Skeletal muscle cell (primary cell): ENCODE measurements around the gene ACOXL.
A peak's percentile ranks its signal among the peaks of the same experiment; 100 is the strongest.

Source experiments
- DNase-seq: peaks from one replicate; pipeline ENCODE4 v3.0.0-alpha.2; 2010; ENCODE audit warnings: low read depth
- H3K4me3 ChIP-seq: 2 replicates; pipeline ENCODE4 v1.5.1; 2011; ENCODE audit warnings: low read depth, mild to moderate bottlenecking, control low read depth, low read length, moderate library complexity

The ACOXL gene

DNA sequence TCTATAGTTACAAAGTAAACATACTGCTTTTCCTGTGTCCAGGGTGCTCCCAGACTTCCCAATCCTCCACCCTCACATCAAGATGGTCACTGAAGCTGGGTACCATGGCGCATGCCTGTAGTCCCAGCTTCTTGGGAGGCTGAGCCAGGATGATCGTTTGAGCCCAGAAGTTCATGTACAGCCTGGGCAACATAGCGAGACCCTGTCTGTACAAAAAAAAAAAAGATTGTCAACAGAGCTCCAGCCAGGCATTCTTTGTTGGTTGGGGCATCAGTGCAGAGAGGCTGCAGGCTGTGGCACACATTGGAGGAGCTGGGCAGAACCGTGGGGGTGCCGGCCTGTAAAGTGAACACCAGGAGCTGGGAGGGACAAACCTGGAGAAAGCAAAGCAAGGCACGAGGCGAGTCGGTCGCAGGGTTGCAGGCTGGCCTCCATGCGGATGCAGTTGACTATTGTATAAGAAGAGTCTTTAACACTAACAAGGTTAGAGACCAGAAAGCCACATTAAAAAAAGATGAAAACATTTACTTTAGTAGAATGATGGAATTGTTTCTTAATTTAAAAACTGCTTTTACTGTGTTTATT lies 51.8 kb downstream of the ACOXL start:
- H3K4me3 ChIP-seq, result no peak overlapping the region
- no peak for DNase-seq

DNA sequence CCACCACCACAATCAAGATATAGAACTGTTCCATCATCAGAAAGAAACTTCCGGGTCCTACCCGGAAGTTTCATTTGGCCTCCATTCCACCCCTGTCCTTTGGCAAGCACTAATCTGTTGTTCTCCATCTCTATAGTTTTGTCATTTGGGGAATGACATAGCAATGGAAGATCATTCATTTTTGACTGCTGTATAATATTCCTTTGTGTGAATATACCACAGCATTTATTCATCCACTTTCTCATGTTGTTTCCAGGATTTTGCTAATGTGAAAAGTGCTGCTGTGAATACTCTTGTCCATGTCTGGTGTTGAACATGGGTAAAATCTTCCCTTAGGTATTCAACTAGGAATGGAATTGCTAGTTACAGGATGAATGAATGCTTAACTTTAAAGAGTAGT lies 53.1 kb downstream of the ACOXL start:
- DNase-seq, result no peak
- H3K4me3 ChIP-seq, result no peak overlapping the region

DNA sequence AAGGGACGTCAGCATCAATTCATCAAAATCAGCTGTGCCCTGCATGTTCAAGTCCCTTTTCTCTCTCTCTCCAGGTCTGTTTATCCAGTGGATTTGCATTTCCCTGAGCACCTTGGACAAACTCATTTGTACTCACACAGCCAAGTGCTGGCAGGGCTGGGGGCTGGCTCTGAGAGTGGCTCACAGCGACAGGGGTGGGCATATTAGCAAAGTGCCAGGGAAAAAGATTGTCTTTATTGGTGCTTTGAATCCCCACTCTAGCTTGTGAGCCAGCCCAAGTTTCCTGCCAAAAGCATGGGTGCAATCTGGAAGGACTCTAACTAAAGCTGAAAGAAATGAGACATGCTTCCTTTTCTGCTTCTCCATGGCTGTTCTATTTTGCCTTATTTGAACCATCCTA lies 56.6 kb downstream of the ACOXL start:
- DNase-seq, result no peak
- H3K4me3 ChIP-seq, result no peak overlapping the region

GRCh38 chr2:110789706-110790105 lies 57.3 kb downstream of the ACOXL start:
- no peak overlapping the region for H3K4me3 ChIP-seq
- DNase-seq, result no peak

DNA sequence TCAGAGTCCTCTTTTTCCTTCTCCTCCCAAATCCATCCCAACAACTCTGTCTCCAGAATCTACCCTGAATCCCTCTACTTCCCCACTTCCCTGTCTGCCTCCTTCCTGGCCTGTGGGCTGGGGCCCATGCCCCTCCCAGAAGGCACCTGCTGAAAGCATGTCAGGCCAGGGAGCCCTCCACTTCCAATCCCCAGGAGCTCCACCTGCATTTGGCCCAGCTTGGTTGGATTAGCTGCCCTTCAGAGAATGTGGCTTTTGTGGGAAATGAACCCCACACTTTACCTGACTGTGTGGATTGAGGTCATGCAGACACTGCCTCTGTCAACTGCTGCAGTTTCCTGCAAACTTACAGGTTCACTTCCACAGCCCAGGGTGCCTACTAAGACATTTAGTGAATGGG lies 58.5 kb downstream of the ACOXL start:
- DNase-seq, result no peak
- no peak overlapping the region for H3K4me3 ChIP-seq

DNA sequence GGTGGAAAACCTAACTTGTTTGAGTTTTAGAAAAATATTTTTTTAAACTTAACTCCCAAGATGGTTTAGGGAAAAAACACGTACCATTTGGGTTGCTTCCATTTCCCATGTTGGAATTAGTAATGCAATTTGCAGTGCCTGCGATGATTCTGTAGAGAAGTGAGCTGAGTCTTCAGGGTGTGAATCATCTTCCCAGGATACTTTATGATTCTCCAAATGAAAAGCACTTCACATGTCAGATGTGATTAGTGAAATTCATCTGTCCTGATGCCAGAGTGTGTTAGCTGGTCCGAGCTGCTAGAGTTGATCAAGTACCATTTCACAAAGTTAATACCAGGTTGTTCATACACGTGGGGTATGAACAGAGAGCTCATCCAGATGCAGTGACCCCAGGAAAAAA lies 59.1 kb downstream of the ACOXL start:
- no peak overlapping the region for H3K4me3 ChIP-seq

DNA sequence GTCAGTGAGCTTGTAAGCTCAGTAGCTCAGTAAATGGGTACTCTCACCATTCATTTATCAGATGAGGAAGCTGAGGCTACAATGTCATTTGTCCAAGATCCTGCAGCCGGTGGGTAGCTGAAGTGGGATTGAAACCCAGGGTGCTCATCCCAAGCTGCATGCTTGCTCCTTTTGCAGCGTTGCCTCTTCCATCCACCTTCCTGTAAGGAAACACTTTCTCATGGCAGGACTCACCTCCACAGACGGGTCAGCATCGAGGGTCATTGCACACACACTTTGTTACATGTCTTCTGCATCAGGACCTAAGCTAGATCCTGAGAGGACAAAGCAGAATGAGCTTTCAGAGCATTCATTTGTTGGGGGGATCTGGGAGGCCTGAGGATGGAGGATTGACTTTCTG lies 60.7 kb downstream of the ACOXL start:
- no peak for DNase-seq
- no peak overlapping the region for H3K4me3 ChIP-seq

More for the DNA sequence above, 59.1 kb downstream of the ACOXL start:
- no peak for DNase-seq

- no peak overlapping the region for H3K4me3 ChIP-seq
- no peak for DNase-seq
These were observed 62.0 kb downstream of the ACOXL start for GRCh38 chr2:110794390-110794789.

- DNase-seq, result no peak
- no peak overlapping the region for H3K4me3 ChIP-seq
These were observed 62.6 kb downstream of the ACOXL start for GRCh38 chr2:110794951-110795350.

GRCh38 chr2:110796716-110797301 lies 64.4 kb downstream of the ACOXL start:
- H3K4me3 ChIP-seq, result no peak overlapping the region
- no peak for DNase-seq

GRCh38 chr2:110799376-110799775 lies 67.0 kb downstream of the ACOXL start:
- no peak overlapping the region for H3K4me3 ChIP-seq
- no peak for DNase-seq

DNA sequence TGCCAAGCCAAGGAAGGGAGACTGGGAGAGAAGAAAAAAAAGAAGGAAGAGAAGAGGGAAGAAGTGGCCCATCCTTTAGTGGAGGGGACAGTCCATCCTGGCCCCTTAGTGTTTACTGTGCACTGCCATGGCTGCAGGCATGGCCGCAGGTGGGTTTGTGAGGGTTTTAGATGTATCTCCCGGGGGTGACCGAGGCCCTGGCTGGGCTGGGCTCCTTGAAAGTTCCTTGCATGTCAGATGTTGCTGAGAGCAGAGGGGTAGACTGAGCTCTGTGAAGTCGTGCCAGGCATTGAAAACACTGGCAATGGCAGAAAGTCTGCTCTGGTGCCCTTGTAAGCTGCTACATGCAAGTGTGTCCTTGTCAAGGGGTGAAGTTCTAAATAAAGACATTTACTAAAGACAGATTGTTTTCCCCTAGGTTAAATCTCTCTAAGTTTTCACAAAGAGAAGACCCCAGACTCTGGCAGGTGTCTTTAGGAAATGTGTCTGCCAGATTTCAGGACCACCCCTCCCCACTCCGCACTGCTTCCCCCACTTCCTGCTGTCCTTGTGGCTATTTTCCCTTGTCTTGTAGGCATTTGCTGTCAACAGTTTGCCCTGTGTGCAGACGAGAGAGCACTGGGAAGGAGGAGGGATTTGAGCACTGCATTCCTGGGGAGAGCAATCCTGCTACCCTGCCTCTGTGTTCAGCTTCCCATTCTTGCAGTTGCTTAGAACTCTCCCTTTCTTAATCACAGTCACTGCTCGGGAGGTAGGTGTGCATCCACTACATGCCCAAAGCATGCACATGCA lies 68.4 kb downstream of the ACOXL start:
- H3K4me3 ChIP-seq, result no peak overlapping the region
- no peak for DNase-seq

DNA sequence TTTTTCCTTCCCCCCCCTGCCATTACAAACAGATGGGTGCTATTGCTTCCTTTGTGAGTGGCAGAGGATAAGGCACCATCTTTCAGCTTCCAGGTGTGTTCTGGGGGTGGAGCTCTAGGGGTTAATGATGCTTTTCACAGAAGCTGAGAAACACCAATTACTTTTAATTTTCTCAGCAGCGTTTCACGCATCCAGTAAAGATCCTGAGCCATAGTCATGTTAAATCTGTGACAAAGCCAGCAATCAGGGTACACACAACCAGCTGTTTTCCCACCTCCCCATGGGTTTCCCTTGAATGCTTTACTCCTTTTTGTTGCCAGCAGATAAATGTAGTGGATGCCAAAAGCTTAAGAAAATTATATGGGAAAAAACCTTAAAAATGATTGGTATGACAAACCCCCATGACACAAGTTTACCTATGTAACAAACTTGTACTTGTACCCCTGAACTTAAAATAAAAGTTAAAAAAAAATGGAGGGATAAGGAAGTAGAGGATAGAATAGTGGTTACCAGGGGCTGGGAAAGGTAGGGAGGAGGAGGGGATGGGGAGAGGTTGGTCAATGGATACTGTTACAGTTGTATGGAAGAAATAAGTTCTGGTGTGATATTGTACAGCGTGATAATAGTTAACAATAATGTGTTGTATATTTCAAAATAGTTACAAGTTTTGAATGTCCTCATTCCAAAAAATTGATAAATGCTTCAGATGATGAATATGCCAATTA lies 70.0 kb downstream of the ACOXL start:
- no peak for DNase-seq
- H3K4me3 ChIP-seq, result no peak overlapping the region

GRCh38 chr2:110804433-110804832 lies 72.1 kb downstream of the ACOXL start:
- no peak for DNase-seq
- no peak overlapping the region for H3K4me3 ChIP-seq

DNA sequence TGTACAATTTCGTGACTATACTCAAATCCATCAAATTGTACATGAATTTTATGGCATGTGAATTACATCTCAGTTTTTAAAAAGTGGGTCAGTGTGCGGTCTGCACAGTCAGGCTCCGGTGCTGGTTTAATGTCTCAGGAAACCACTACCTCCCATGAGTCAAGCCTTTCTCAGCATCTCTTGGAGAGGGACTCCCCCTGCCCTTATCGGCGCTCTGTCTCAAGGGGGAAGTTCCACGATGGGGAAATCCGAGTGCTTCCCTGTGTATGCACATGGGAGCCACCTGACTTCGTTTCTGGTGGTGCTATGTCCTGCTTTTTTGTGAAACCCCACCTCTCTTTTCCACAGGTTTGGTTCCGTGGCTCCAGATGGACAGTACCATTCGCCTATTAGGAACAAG lies 72.5 kb downstream of the ACOXL start:
- DNase-seq, result no peak

GRCh38 chr2:110805894-110806452 lies 73.6 kb downstream of the ACOXL start:
- DNase-seq, result no peak
- H3K4me3 ChIP-seq, result no peak overlapping the region

More for the DNA sequence above, 72.5 kb downstream of the ACOXL start:
- no peak overlapping the region for H3K4me3 ChIP-seq

- DNase-seq, result peak; percentile 23
- no peak overlapping the region for H3K4me3 ChIP-seq
These were observed 75.1 kb downstream of the ACOXL start for GRCh38 chr2:110807522-110807921.

DNA sequence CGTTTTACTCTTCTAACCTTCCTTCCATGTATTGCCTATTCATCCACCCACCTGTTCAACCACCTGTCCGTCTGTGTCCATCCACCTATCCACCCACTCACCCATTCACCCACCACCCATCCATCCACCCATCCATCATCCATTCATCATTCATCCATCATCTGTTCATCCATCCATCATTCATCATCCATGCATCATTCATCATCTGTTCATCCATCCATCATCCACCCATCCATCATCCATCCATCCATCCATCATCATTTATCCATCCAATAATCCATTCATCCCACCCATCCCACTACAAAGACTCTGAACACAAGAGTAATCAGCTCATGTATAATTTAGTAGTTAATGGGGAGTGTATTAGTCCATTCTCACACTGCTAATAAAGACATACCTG lies 78.0 kb downstream of the ACOXL start:
- H3K4me3 ChIP-seq, result no peak overlapping the region
- no peak for DNase-seq

DNA sequence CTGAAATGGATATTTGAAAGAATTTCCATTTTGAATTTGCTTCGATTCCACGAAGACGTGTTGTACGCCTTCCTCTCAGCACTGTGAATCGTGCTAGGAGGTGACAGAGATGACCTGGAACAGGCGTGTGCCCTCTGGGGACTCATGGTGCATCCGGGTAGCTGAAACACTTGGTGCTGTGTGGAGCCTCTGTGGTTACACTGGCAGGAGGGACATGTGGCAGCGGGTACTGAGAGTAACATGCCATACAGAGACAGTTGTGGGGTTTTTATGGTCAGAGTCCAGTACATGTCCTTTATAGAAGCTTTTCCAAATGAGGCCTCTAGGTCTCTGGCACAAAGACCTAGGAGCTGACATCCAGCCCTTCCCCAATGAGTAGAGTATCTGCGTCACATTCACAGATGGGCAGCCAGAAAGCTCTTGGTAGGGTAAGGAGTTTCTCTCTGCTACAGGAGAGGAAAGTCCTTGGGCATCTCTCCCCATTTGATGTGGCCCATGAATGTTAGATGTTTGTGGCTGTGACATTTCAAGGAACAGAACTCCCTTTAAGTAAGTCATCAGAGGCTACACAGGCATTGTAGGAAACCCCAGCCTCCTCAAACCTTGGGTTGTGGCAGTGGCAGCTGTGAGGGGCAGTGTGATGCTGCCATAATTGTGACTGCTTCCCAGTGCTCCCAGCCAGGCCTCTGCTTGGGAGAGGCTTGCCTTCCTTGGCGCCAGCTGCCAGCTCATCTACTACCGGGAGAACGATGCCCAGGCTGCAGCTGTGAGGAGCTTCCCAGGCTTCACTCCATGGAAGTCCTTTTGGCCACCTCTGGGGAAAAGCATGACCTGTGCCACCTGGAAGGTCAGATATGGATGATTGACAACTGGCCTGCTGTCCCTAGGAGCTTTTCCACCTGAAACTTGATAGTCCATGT lies 80.6 kb downstream of the ACOXL start:
- no peak overlapping the region for H3K4me3 ChIP-seq
- DNase-seq, result no peak
